Chondrocyte (in vitro differentiated cells): Measurements from ENCODE around the gene NPTXR. TPM values are rescaled to one million over a fixed set of nuclear protein-coding genes. Genes with fewer than 3 reads are reported as not detected.

Source experiments
- DNase-seq: peaks from one replicate; pipeline ENCODE4 v3.0.0; 2021; ENCODE audit warnings: mixed read lengths, low spot score
- H3K27ac Mint-ChIP-seq: one replicate; pipeline ENCODE4 v1.8.0; 2021; ENCODE audit warnings: mild to moderate bottlenecking, moderate library complexity, mixed read lengths; ENCODE audit not compliant: unreplicated experiment
- H3K27me3 Mint-ChIP-seq: 2 replicates; pipeline ENCODE4 v1.8.0; 2021; ENCODE audit warnings: low read depth, mixed read lengths
- H3K36me3 Mint-ChIP-seq: 2 replicates; pipeline ENCODE4 v1.8.0; 2021; ENCODE audit warnings: low read depth, mixed read lengths
- H3K4me1 Mint-ChIP-seq: 2 replicates; pipeline ENCODE4 v1.8.0; 2021; ENCODE audit warnings: low read depth, mild to moderate bottlenecking, mixed read lengths
- H3K4me3 Mint-ChIP-seq: one replicate; pipeline ENCODE4 v1.8.0; 2021; ENCODE audit warnings: mild to moderate bottlenecking, moderate library complexity, mixed read lengths; ENCODE audit not compliant: unreplicated experiment
- H3K9me3 Mint-ChIP-seq: 2 replicates; pipeline ENCODE4 v1.8.0; 2021; ENCODE audit warnings: low read depth, mixed read lengths
- total RNA-seq: library from RNA; stranded (reverse); gene quantifications from 3 replicates; pipeline ENCODE4 v1.2.1, GENCODE V29; 2021
- TF ChIP-seq, protein P1 (sequence below): fragments of 200-600 bp; sonication (generic); IDR thresholded peaks from 2 replicates; pipeline ENCODE4 v1.5.0; 2021; ENCODE audit warnings: antibody characterized with exemption, mild to moderate bottlenecking, moderate library complexity

Gene NPTXR
- total RNA-seq, 1 donor from 2014 or later = 35.0 TPM

DNA sequence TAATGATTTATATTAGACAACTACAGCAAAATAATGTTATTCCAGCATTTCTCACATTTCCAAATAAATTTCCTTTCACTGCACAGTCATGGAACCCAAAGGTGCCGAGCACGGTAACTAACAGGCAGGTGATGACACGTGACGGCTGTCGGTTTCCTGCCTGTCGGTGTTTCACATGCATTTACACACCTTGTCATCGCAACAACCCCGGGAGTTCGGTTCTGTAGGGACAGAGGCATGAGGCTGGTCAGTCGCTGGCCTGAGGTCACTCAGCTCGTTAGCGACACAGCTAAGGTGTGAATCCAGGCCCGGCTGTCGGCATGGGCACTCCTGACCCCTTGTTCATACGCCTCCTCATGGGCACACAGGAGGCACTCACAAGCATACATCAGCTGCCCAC is 59.8 kb downstream of the NPTXR start:
- Mint-ChIP-seq H3K36me3 (peaks cover 6% of the 10 kb centered on the region), H3K27me3 (no peaks in the 10 kb centered on the region), H3K4me3 (no peak overlapping the region), H3K27ac (no peak overlapping the region), H3K4me1 (peaks cover 39% of the 10 kb centered on the region), H3K9me3 (no peaks in the 10 kb centered on the region)
- no peak for DNase-seq
- TF ChIP-seq, protein P1, sequence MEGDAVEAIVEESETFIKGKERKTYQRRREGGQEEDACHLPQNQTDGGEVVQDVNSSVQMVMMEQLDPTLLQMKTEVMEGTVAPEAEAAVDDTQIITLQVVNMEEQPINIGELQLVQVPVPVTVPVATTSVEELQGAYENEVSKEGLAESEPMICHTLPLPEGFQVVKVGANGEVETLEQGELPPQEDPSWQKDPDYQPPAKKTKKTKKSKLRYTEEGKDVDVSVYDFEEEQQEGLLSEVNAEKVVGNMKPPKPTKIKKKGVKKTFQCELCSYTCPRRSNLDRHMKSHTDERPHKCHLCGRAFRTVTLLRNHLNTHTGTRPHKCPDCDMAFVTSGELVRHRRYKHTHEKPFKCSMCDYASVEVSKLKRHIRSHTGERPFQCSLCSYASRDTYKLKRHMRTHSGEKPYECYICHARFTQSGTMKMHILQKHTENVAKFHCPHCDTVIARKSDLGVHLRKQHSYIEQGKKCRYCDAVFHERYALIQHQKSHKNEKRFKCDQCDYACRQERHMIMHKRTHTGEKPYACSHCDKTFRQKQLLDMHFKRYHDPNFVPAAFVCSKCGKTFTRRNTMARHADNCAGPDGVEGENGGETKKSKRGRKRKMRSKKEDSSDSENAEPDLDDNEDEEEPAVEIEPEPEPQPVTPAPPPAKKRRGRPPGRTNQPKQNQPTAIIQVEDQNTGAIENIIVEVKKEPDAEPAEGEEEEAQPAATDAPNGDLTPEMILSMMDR = no peak

DNA sequence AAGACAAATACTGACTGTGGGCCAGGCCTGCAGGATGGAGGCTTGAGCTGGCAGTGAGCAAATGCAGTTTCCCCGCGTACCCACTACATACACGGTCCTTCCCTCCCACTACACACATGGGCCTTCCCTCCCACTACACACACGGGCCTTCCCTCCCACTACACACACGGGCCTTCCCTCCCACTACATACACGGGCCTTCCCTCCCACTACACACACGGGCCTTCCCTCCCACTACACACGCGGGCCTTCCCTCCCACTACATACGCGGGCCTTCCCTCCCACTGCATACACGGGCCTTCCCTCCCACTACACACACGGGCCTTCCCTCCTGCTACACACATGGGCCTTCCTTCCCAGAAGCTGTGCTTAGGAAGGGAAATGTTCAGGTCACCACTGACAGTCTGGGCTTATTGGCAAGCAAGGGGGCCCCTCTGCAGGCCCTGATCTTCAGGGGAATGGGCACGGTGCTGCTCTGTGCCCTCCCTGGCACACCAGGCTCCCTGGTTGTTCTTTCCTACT is 60.7 kb downstream of the NPTXR start:
- Mint-ChIP-seq H3K27ac (peak overlapping the region; percentile 72), H3K4me3 (no peak overlapping the region), H3K36me3 (peaks cover 6% of the 10 kb centered on the region)

DNA sequence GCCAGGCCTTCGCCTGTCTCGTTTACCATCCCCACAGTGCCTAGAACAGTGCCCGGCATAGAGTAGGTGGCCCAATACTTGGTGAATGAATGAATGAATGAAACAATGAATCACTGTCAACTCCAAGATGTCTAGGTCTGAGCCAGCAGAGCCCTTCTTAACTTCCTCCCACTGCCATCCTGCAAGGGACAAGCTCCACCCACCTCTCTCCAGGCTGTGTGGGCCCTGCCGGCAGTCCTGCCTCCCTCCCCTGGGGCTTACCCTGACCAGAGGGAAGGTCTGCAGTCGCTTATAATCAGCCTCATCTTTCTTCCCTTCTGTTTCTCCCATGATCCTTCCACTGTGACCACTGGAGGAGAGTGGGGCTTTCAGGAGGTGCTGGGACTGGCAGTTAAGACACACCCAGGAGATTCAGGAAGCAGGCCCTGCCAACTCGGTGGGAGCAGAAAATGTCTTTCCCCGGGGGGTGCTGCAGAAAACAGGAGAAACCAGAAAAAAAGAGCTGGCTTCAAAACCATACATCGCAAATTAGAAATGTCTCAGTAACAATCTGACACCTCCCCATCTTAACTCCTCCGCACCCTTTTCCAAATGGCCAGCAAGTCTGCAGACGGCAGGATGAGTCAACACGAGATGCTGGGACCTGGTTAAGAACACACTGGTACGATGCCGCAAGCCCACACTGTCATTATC is 61.3 kb downstream of the NPTXR start:
- Mint-ChIP-seq H3K4me3 (no peak overlapping the region), H3K9me3 (no peaks in the 10 kb centered on the region), H3K36me3 (peaks cover 6% of the 10 kb centered on the region), H3K27me3 (no peaks in the 10 kb centered on the region), H3K27ac (peak overlapping the region; percentile 72), H3K4me1 (peaks cover 39% of the 10 kb centered on the region)
- no peak for DNase-seq
- TF ChIP-seq, protein P1 = no peak

More for the DNA sequence above, 60.7 kb downstream of the NPTXR start:
- TF ChIP-seq, protein P1 = no peak
- peaks cover 39% of the 10 kb centered on the region for H3K4me1 Mint-ChIP-seq
- no peaks in the 10 kb centered on the region for H3K9me3 Mint-ChIP-seq
- DNase-seq = no peak
- no peaks in the 10 kb centered on the region for H3K27me3 Mint-ChIP-seq

DNA sequence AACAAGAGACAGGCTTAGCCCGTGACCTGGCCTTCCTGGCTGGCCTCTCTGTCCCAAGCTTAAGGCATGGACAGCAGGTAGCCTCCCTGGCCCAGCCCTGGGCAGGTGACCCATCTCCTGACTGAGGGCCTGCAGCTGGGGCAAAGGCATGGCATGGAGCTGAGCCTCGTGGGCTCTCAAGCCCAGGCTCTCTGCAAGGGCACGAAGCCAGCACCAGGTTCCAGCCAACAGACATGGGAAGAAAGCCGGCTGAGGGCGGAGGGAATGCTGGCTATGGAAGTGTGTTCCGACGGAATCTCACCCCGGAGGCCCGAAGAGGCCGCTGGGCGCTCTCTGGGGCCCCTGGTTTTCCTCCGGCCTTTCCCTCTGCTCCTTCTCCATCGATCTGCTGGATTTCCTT is 62.8 kb downstream of the NPTXR start:
- H3K4me3 Mint-ChIP-seq = no peak overlapping the region
- no peak overlapping the region for H3K27ac Mint-ChIP-seq
- H3K27me3 Mint-ChIP-seq = no peaks in the 10 kb centered on the region
- H3K36me3 Mint-ChIP-seq = peaks cover 6% of the 10 kb centered on the region
- no peaks in the 10 kb centered on the region for H3K9me3 Mint-ChIP-seq
- DNase-seq = no peak
- H3K4me1 Mint-ChIP-seq = peaks cover 29% of the 10 kb centered on the region
- TF ChIP-seq, protein P1 = no peak

DNA sequence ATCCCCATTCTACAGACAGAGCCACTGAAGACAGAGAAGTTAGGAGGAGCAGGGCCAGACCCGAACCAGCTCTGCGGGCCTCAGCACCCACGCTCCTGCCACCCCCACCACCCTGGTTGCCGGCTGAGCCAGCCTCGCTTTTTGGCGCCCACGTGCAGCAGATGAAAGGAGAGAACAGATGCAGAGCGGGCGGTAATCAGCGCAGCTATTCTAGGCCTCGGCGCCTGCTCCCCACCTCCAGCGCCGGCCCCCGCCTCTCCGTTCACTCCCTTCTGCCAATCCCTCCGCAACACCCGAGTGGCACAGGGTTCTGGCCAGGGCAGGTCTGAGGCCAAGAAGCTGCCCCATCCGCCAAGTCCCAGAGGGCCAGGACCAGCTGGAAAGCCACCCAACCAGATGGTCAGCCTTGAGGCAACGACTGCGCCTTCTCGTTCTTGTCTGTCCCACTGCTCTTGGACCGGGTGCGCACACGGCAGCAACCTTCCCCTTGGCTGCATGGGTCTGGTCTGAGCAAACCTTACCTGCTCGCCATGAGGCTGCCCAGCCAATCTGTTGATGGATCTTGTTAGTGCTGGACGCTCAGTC is 66.6 kb downstream of the NPTXR start:
- Mint-ChIP-seq H3K4me1 (peaks cover 8% of the 10 kb centered on the region), H3K36me3 (peaks cover 7% of the 10 kb centered on the region), H3K27me3 (no peaks in the 10 kb centered on the region), H3K27ac (no peak overlapping the region), H3K9me3 (no peaks in the 10 kb centered on the region), H3K4me3 (no peak overlapping the region)
- TF ChIP-seq, protein P1 = no peak
- DNase-seq = no peak
